WI38 (cell line): Measurements from ENCODE around the gene ATP13A5.

Experiments
- H3K4me3 ChIP-seq: 2 replicates; pipeline ENCODE4 v1.5.1; 2011; ENCODE audit warnings: low read depth, mild to moderate bottlenecking, control low read depth, low read length
- TF ChIP-seq, protein P1 (sequence below): IDR thresholded peaks from 2 replicates; pipeline ENCODE4 v1.5.1; 2012; ENCODE audit warnings: low read depth, mild to moderate bottlenecking, control low read depth, low read length

ATP13A5 gene, protein sequence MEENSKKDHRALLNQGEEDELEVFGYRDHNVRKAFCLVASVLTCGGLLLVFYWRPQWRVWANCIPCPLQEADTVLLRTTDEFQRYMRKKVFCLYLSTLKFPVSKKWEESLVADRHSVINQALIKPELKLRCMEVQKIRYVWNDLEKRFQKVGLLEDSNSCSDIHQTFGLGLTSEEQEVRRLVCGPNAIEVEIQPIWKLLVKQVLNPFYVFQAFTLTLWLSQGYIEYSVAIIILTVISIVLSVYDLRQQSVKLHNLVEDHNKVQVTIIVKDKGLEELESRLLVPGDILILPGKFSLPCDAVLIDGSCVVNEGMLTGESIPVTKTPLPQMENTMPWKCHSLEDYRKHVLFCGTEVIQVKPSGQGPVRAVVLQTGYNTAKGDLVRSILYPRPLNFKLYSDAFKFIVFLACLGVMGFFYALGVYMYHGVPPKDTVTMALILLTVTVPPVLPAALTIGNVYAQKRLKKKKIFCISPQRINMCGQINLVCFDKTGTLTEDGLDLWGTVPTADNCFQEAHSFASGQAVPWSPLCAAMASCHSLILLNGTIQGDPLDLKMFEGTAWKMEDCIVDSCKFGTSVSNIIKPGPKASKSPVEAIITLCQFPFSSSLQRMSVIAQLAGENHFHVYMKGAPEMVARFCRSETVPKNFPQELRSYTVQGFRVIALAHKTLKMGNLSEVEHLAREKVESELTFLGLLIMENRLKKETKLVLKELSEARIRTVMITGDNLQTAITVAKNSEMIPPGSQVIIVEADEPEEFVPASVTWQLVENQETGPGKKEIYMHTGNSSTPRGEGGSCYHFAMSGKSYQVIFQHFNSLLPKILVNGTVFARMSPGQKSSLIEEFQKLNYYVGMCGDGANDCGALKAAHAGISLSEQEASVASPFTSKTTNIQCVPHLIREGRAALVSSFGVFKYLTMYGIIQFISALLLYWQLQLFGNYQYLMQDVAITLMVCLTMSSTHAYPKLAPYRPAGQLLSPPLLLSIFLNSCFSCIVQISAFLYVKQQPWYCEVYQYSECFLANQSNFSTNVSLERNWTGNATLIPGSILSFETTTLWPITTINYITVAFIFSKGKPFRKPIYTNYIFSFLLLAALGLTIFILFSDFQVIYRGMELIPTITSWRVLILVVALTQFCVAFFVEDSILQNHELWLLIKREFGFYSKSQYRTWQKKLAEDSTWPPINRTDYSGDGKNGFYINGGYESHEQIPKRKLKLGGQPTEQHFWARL

GRCh38 chr3:193378706-193379105, at the start of gene ATP13A5:
Gene ATP13A5, minus strand, starts transcription at chr3:193378753. Its CDS starts 28 bp downstream, at chr3:193378725.
- TF ChIP-seq, protein P1, sequence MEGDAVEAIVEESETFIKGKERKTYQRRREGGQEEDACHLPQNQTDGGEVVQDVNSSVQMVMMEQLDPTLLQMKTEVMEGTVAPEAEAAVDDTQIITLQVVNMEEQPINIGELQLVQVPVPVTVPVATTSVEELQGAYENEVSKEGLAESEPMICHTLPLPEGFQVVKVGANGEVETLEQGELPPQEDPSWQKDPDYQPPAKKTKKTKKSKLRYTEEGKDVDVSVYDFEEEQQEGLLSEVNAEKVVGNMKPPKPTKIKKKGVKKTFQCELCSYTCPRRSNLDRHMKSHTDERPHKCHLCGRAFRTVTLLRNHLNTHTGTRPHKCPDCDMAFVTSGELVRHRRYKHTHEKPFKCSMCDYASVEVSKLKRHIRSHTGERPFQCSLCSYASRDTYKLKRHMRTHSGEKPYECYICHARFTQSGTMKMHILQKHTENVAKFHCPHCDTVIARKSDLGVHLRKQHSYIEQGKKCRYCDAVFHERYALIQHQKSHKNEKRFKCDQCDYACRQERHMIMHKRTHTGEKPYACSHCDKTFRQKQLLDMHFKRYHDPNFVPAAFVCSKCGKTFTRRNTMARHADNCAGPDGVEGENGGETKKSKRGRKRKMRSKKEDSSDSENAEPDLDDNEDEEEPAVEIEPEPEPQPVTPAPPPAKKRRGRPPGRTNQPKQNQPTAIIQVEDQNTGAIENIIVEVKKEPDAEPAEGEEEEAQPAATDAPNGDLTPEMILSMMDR = no peak
- no peak within 1 kb of the TSS for H3K4me3 ChIP-seq

DNA sequence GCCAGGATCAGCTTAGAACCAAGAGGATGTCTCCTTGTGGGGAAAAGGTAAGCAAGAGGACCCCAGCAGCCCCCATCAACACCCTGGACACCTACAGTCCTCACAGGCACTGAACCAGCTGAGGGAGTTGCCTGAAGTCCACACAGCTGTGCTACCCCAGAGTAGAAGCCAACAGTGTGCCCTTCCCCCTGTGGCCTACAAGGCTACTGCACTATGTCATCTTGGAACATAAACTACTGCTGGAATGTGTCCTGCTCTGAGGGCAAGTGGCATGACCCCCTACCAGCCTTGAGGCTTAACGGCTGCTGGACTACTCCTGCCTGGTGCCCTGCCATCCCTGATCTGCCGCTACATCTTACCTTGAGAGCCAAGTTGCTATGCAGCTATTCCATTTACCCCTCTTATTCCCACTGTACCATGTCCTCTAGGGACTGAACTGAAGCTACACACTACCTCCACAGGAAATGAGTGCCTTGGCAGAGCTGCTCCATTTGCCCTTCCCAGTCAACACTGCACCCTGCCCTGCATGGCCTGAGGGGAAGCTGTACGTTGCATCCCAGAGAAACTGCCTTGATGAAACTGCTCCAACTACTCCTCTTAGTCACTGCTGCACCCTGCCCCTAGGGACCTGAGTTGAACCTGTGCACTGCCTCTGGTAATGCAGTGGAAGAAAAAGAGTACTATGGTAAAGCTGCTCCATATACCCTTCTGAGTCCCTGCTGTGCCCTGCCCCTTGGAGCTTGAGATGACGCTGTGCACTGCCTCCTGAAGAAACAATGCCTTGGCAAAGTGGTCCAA, 40.2 kb upstream of the ATP13A5 start:
- TF ChIP-seq, protein P1 = no peak
- no peak overlapping the region for H3K4me3 ChIP-seq

GRCh38 chr3:193416629-193417028, 38.1 kb upstream of the ATP13A5 start:
- H3K4me3 ChIP-seq = no peak overlapping the region
- TF ChIP-seq, protein P1 = no peak

DNA sequence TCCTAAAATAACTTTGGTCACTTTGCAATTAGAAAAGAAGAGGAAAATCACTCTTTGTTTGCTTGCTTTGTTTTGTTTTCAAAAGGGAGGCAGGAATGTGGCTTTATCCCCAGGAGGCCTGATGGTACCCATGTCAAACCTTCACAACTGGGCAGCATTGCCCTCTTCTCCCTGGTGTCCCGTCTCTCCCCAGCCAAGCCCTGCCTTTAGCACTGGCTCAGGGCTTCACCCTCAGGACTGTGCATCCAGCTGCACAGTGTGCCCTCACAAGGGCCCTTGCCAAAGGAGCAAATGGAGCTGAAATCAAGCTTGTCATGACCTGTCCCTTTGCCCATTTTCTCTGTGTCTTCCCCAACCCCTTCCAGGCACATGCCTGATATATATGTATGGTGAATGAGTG, 29.1 kb upstream of the ATP13A5 start:
- TF ChIP-seq, protein P1 = no peak
- H3K4me3 ChIP-seq = no peak overlapping the region

- TF ChIP-seq, protein P1 = no peak
- H3K4me3 ChIP-seq = no peak overlapping the region
Observed at GRCh38 chr3:193407112-193407511, 28.6 kb upstream of the ATP13A5 start.

GRCh38 chr3:193403307-193403706, 24.8 kb upstream of the ATP13A5 start:
- TF ChIP-seq, protein P1 = no peak
- H3K4me3 ChIP-seq = no peak overlapping the region
